Naive B cell (primary cell): ENCODE measurements around the gene PTAFR. TPM values are rescaled to one million over a fixed set of nuclear protein-coding genes. Genes with fewer than 3 reads are reported as not detected.
A peak's percentile ranks its signal among the peaks of the same experiment; 100 is the strongest.

Experiments
- ATAC-seq, 2 donors: fragments of 150-1000 bp; cut with Tn5 transposase; 2 replicates each; pipeline ENCODE4 v1.10.0; 2021; ENCODE audit warnings: low read depth in 2 of 2, mild to moderate bottlenecking in 2 of 2, moderate library complexity in 2 of 2
- DNase-seq: peaks from one replicate; pipeline ENCODE4 v3.0.0; 2022
- H3K27ac Mint-ChIP-seq, 6 donors: one replicate each; pipeline ENCODE4 v1.8.0; 2020 to 2022; ENCODE audit warnings: mild to moderate bottlenecking in 6 of 6, mixed read lengths in 6 of 6, moderate library complexity in 5 of 6, inconsistent platforms in 2 of 6
- H3K27me3 Mint-ChIP-seq, 3 donors: one replicate each; pipeline ENCODE4 v1.8.0; 2021 to 2022; ENCODE audit warnings: mixed read lengths in 3 of 3, mild to moderate bottlenecking in 1 of 3
- H3K36me3 Mint-ChIP-seq, 2 donors: one replicate each; pipeline ENCODE4 v1.8.0; 2020 to 2022; ENCODE audit warnings: mixed read lengths in 2 of 2, inconsistent platforms in 1 of 2, mild to moderate bottlenecking in 1 of 2
- H3K4me1 Mint-ChIP-seq, 3 donors: one replicate each; pipeline ENCODE4 v1.8.0; 2020 to 2022; ENCODE audit warnings: mixed read lengths in 3 of 3, inconsistent platforms in 1 of 3, mild to moderate bottlenecking in 1 of 3, moderate library complexity in 1 of 3
- H3K4me3 Mint-ChIP-seq, 8 donors: one replicate each; pipeline ENCODE4 v1.8.0; 2020 to 2022; ENCODE audit warnings: mild to moderate bottlenecking in 8 of 8, mixed read lengths in 8 of 8, moderate library complexity in 8 of 8, inconsistent platforms in 2 of 8
- H3K9me3 Mint-ChIP-seq, 7 donors: one replicate each; pipeline ENCODE4 v1.8.0; 2020 to 2022; ENCODE audit warnings: mixed read lengths in 7 of 7, mild to moderate bottlenecking in 5 of 7, inconsistent platforms in 2 of 7, moderate library complexity in 1 of 7
- polyA plus RNA-seq, 6 donors: library from polyadenylated mRNA; unstranded; fragments of 300-500 nt; fragmentation: Illumina TruSeq; gene quantifications; one replicate each; pipeline ENCODE4 v1.2.3, GENCODE V29; 2021; ENCODE audit warnings: low read depth in 6 of 6

PTAFR gene
- polyA plus RNA-seq, 6 donors from 2014 or later, result 2.2 to 6.9 (median 5.1) TPM

GRCh38 chr1:28114844-28115243 is 61.6 kb downstream of the PTAFR start:
- H3K27ac Mint-ChIP-seq, result peak overlapping the region in 3 of 6 donors; percentile 38 to 62 (median 60)
- peaks cover 16 to 23% (median 19%) of the 10 kb centered on the region in 3 donors for H3K4me1 Mint-ChIP-seq
- DNase-seq (no peak), ATAC-seq (no peak)
- H3K36me3 Mint-ChIP-seq, result no peaks in the 10 kb centered on the region
- H3K27me3 Mint-ChIP-seq, result no peaks in the 10 kb centered on the region
- H3K4me3 Mint-ChIP-seq, result peak overlapping the region in 1 of 8 donors; percentile 53
- H3K9me3 Mint-ChIP-seq, result peaks cover 0 to 4% (median 0%) of the 10 kb centered on the region in 7 donors

DNA sequence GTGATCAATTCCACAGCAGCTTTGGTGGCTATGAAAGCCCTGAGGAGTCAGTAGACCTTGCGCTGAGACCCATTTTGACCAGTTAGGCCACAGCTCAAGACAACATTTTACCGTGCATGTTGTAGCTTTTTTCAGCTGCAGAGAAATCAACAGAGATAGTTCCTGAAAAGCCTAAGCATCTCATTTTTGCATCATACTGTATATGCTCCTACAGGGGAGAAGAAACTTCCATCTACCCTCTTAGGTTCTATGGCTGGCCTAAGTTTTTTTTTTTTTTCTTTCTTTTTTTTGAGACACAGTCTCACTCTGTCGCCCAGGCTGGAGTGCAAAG is 63.3 kb downstream of the PTAFR start:
- Mint-ChIP-seq H3K36me3 (no peaks in the 10 kb centered on the region), H3K4me3 (no peak overlapping the region), H3K9me3 (peaks cover 0 to 4% (median 0%) of the 10 kb centered on the region in 7 donors), H3K4me1 (peaks cover 16 to 20% (median 19%) of the 10 kb centered on the region in 3 donors), H3K27me3 (no peaks in the 10 kb centered on the region), H3K27ac (peak overlapping the region in 2 of 6 donors; percentile 59 to 70)
- no peak for ATAC-seq
- DNase-seq, result no peak

DNA sequence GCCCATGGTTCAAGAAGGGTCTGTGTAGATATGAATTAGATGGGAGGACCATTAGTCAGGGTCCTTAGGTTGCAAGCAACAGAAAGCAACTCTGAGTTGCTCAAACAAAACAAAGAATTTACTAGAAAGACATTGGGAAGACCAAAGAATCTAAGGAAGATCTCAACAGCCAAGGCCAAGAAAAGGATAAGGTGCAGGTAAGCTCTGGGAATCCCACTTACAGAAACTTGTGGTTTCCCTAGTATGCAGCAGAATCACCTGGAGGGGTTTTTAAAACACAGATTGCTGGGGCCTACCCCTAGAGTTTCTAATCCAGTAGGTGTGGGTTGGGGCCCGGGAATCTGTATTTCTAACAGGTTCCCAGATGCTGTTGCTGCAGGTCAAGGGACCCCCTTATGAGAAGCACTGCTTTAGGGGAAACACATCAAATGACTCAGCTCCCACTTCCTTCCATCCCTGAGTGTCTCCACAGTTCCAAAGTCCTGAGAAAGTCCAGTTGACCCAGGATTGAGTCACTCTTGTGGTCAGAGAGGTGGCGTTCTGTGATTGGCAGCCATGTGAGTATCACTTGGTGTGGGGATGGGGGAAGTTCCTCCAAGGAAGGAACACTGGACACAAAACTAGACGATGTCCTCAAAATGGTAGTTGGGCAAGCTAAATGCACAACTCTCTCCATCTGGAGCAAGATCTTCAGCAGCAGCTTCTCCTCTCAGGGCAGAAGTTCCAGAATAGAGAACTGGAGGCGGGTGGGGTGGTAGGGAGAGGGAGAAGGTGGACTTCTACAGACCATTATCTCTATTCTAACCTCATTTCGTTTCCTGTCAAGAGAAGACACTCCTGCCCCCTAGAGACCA is 63.9 kb downstream of the PTAFR start:
- DNase-seq (no peak), ATAC-seq (no peak)
- no peaks in the 10 kb centered on the region for H3K36me3 Mint-ChIP-seq
- peaks cover 16 to 20% (median 19%) of the 10 kb centered on the region in 3 donors for H3K4me1 Mint-ChIP-seq
- peak overlapping the region in 5 of 6 donors; percentile 57 to 86 (median 83) for H3K27ac Mint-ChIP-seq
- no peak overlapping the region for H3K4me3 Mint-ChIP-seq
- no peaks in the 10 kb centered on the region for H3K27me3 Mint-ChIP-seq
- peaks cover 0 to 4% (median 0%) of the 10 kb centered on the region in 7 donors for H3K9me3 Mint-ChIP-seq

- peak overlapping the region; percentile 74 to 97 (median 94) for H3K27ac Mint-ChIP-seq
- peaks cover 16 to 20% (median 19%) of the 10 kb centered on the region in 3 donors for H3K4me1 Mint-ChIP-seq
- H3K4me3 Mint-ChIP-seq, result peak overlapping the region in 3 of 8 donors; percentile 1 to 46 (median 2)
- H3K9me3 Mint-ChIP-seq, result peaks cover 0 to 4% (median 0%) of the 10 kb centered on the region in 7 donors
- peak; percentile 54 for DNase-seq
- no peaks in the 10 kb centered on the region for H3K36me3 Mint-ChIP-seq
- peak; percentile 89 to 90 for ATAC-seq
- H3K27me3 Mint-ChIP-seq, result no peaks in the 10 kb centered on the region
Measured at GRCh38 chr1:28111157-28111556, 65.3 kb downstream of the PTAFR start.

DNA sequence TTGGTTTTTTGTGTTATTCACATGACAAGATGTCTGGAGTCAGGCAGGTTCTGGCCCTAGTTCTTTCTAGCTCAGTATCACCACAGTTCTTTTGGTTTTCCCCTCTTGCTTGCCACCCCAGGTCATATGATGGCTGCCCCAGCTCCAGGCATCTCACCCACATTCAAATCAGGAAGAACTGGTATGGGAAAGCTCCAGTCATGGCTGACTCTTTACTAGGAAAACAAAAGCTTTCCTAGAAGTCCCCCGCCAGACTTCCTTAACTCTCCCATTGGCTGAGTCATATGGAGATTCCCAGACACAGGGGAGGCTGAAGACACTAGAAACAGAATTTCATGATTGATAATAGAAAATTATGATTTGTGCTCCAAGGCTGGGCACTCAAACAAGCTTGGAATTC is 65.9 kb downstream of the PTAFR start:
- Mint-ChIP-seq H3K27ac (peak overlapping the region in 5 of 6 donors; percentile 32 to 84 (median 84)), H3K36me3 (no peaks in the 10 kb centered on the region), H3K4me3 (no peak overlapping the region), H3K4me1 (peaks cover 16 to 20% (median 19%) of the 10 kb centered on the region in 3 donors), H3K27me3 (peaks cover 0 to under 1% (median 0%) of the 10 kb centered on the region in 3 donors), H3K9me3 (peaks cover 0 to 4% (median 0%) of the 10 kb centered on the region in 7 donors)
- ATAC-seq, result no peak
- DNase-seq, result no peak

- H3K4me3 Mint-ChIP-seq, result peak overlapping the region in 1 of 8 donors; percentile 22
- peaks cover 0 to 4% (median 0%) of the 10 kb centered on the region in 7 donors for H3K9me3 Mint-ChIP-seq
- no peak for ATAC-seq
Measured at GRCh38 chr1:28109639-28110038, 66.9 kb downstream of the PTAFR start.

GRCh38 chr1:28108001-28108400 is 68.5 kb downstream of the PTAFR start:
- peak overlapping the region in 2 of 6 donors; percentile 27 to 28 for H3K27ac Mint-ChIP-seq
- H3K4me1 Mint-ChIP-seq, result peaks cover 10 to 14% (median 12%) of the 10 kb centered on the region in 3 donors
- H3K36me3 Mint-ChIP-seq, result no peaks in the 10 kb centered on the region
- DNase-seq (no peak), ATAC-seq (no peak)
- H3K9me3 Mint-ChIP-seq, result peaks cover 0 to 4% (median 0%) of the 10 kb centered on the region in 7 donors
- H3K27me3 Mint-ChIP-seq, result peaks cover 0 to 4% (median 0%) of the 10 kb centered on the region in 3 donors
- no peak overlapping the region for H3K4me3 Mint-ChIP-seq

More at GRCh38 chr1:28109639-28110038, 66.9 kb downstream of the PTAFR start:
- Mint-ChIP-seq H3K27me3 (peaks cover 0 to 4% (median 0%) of the 10 kb centered on the region in 3 donors), H3K36me3 (no peaks in the 10 kb centered on the region), H3K27ac (peak overlapping the region in 4 of 6 donors; percentile 52 to 80 (median 60)), H3K4me1 (peaks cover 10 to 14% (median 12%) of the 10 kb centered on the region in 3 donors)
- no peak for DNase-seq

DNA sequence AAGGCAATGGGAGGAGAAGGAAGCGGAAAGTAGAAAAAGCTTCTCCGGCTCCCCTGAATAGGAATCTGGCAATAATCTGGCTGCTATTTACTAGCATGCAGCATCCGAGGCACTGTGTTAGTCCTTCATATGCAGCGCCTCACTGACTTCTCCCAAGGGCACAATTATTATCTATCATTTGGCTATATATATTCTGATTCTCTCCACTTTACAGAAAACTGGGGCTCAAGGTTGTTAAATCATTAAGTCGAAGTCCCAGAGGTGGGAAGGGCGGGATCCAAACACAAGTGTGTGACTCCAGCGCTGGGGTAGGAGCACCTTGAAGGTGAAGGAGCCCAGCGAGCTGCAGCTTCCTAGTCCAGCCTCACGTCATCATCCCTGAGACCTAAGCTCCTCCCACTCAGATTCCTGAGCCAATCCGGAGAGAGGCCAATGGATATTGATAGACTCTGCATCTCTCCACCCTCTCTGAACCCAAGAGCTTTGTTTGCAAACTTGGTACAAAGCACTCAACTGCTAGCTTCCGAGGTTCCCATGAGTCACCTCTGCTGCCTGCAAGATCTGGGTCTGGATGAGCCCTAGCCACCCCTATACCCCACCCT is 71.5 kb downstream of the PTAFR start:
- Mint-ChIP-seq H3K9me3 (no peaks in the 10 kb centered on the region), H3K4me1 (no peaks in the 10 kb centered on the region), H3K36me3 (no peaks in the 10 kb centered on the region), H3K27ac (peak overlapping the region in 1 of 6 donors; percentile 42), H3K27me3 (peaks cover 0 to 4% (median 0%) of the 10 kb centered on the region in 3 donors), H3K4me3 (no peak overlapping the region)
- DNase-seq (no peak), ATAC-seq (no peak)

- Mint-ChIP-seq H3K27me3 (peaks cover 0 to 4% (median 0%) of the 10 kb centered on the region in 3 donors), H3K9me3 (no peaks in the 10 kb centered on the region), H3K4me1 (no peaks in the 10 kb centered on the region), H3K36me3 (no peaks in the 10 kb centered on the region), H3K4me3 (no peak overlapping the region), H3K27ac (no peak overlapping the region)
- DNase-seq, result no peak
- ATAC-seq, result no peak
Measured at GRCh38 chr1:28102189-28102588, 74.3 kb downstream of the PTAFR start.

DNA sequence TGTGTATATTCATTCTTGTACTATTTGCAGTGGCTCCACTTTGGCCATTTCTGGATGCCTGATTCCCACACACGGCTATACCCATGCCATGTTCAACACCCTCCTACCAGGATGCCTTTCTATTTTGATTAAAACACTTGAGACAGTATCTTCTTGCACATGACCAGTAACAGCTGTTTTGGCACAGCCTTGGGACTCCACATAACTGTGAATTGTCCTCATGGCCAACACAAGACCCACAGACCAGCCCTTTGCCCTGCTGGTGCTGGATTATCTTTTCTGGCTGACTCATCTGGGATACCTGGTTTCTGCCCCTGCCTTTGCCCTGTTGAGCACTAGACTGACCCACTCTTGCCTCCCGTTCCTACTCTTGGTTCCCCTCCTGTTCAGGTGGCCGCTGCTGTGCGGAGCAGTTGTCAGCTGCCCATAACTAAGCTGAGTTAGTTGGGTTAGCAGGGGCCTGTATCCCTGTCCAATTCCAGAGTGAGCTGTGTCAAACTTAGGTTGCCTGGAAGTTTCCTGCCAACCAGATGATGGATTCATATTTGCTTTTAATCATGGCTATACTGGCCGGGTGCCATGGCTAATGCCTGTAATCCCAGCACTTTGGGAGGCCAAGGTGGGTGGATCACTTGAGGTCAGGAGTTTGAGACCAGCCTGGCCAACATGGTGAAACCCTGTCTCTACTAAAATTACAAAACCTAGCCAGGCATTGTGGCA is 77.3 kb downstream of the PTAFR start:
- ATAC-seq (no peak), DNase-seq (no peak)
- Mint-ChIP-seq H3K27me3 (peaks cover 0 to 5% (median 0%) of the 10 kb centered on the region in 3 donors), H3K4me1 (no peaks in the 10 kb centered on the region), H3K27ac (peak overlapping the region in 2 of 6 donors; percentile 52 to 77), H3K9me3 (no peaks in the 10 kb centered on the region), H3K36me3 (no peaks in the 10 kb centered on the region), H3K4me3 (peak overlapping the region in 1 of 8 donors; percentile 33)
